Neural cell (in vitro differentiated cells): ENCODE measurements around the gene KHSRP.

Experiments
- CTCF ChIP-seq: fragments of 450-650 bp; IDR thresholded peaks from 2 replicates; pipeline ENCODE4 v1.5.1; 2014; ENCODE audit warnings: antibody characterized with exemption, mild to moderate bottlenecking, moderate library complexity; ENCODE audit not compliant: poor library complexity, severe bottlenecking
- EP300 ChIP-seq: fragments of 450-650 bp; conservative IDR thresholded peaks from 2 replicates; pipeline ENCODE4 v1.6.1; 2014; ENCODE audit warnings: antibody characterized with exemption, mild to moderate bottlenecking, moderate library complexity; ENCODE audit not compliant: poor library complexity, severe bottlenecking
- EZH2 ChIP-seq: fragments of 200-600, 300-800 bp; shearing (Covaris generic), sonication (generic); IDR thresholded peaks from 2 replicates; pipeline ENCODE4 v1.6.1; 2014; ENCODE audit warnings: antibody characterized with exemption, low read length, borderline replicate concordance, mild to moderate bottlenecking; ENCODE audit not compliant: insufficient read depth, poor library complexity, severe bottlenecking
- POLR2AphosphoS5 ChIP-seq: IDR thresholded peaks from 2 replicates; pipeline ENCODE4 v1.6.1; 2012
- RAD21 ChIP-seq: fragments of 450-650 bp; conservative IDR thresholded peaks from 2 replicates; pipeline ENCODE4 v1.6.1; 2014; ENCODE audit warnings: antibody characterized with exemption, mild to moderate bottlenecking, moderate library complexity
- TF ChIP-seq, protein P1 (sequence below): IDR thresholded peaks from 2 replicates; pipeline ENCODE4 v1.6.1; 2012; ENCODE audit warnings: borderline replicate concordance

GRCh38 chr19:6446452-6446851 lies 21.8 kb upstream of the KHSRP start:
- TF ChIP-seq POLR2AphosphoS5 (no peak), CTCF (no peak), EP300 (no peak), RAD21 (no peak), EZH2 (no peak)
- TF ChIP-seq, protein P1, sequence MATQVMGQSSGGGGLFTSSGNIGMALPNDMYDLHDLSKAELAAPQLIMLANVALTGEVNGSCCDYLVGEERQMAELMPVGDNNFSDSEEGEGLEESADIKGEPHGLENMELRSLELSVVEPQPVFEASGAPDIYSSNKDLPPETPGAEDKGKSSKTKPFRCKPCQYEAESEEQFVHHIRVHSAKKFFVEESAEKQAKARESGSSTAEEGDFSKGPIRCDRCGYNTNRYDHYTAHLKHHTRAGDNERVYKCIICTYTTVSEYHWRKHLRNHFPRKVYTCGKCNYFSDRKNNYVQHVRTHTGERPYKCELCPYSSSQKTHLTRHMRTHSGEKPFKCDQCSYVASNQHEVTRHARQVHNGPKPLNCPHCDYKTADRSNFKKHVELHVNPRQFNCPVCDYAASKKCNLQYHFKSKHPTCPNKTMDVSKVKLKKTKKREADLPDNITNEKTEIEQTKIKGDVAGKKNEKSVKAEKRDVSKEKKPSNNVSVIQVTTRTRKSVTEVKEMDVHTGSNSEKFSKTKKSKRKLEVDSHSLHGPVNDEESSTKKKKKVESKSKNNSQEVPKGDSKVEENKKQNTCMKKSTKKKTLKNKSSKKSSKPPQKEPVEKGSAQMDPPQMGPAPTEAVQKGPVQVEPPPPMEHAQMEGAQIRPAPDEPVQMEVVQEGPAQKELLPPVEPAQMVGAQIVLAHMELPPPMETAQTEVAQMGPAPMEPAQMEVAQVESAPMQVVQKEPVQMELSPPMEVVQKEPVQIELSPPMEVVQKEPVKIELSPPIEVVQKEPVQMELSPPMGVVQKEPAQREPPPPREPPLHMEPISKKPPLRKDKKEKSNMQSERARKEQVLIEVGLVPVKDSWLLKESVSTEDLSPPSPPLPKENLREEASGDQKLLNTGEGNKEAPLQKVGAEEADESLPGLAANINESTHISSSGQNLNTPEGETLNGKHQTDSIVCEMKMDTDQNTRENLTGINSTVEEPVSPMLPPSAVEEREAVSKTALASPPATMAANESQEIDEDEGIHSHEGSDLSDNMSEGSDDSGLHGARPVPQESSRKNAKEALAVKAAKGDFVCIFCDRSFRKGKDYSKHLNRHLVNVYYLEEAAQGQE = no peak
